DMS53 treated with DMSO at 0.1 percent for 48 hours (cell line): ENCODE results near the gene TEDC2.
A peak's percentile ranks its signal among the peaks of the same experiment; 100 is the strongest.

Source experiments
- DNase-seq: peaks from one replicate; lab custom pipeline; 2025; ENCODE audit not compliant: unreplicated experiment; lab: John Stamatoyannopoulos, UW

The TEDC2 gene

DNA sequence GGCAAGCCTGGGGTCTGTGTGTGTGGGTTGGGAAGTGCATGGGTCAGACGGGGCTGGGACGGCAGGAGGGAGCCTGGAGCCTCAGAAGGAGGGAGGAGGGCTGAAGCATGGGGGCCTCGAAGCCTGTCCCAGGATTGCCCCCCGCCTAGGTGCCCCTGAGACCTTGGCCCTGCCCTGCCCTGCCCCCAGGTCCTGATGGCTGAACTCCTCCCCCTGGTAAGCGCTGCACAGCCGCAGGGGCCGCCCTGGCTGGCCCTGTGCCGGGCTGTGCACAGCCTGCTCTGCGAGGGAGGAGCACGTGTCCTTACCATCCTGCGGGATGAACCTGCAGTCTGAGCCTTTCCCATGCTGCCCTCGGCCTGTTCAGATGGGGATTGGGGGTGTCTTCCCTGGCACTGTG lies 4.4 kb downstream of the TEDC2 start:
- DNase-seq, result no peak

DNA sequence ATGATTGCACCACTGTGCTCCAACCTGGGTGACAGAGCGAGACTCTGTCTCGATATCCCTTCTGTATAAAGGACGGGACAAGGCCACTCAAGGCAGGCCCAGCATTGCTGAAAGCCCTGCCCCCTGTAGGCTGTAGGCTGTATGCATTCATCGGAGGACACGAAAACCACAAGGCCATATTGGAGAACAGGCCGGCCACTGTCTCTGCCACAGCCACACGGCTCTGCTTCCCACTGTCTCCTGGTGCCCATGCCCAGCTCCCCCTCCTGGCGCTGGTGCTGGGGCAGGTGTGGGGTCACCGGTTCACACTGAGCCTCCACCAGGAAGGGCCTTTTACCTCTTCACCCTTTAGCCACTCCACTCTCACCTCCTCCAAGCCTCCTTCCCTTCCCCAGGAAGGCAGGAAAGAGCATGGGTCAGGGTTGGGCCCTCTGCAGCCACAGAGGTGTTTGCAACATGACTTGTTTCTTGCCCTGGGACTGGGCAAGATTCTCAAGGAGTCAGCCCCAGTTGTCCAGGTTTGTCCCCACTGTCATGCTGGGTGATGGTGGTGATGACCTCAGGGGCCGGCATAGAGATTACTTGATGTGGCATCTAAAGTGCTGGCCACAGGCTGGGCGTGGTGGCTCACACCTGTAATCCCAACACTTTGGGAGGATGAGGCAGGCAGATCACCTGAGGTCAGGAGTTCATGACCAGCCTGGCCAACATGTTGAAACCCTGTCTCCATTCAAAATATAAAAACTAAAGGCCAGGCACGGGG lies 5.9 kb downstream of the TEDC2 start:
- DNase-seq, result no peak

DNA sequence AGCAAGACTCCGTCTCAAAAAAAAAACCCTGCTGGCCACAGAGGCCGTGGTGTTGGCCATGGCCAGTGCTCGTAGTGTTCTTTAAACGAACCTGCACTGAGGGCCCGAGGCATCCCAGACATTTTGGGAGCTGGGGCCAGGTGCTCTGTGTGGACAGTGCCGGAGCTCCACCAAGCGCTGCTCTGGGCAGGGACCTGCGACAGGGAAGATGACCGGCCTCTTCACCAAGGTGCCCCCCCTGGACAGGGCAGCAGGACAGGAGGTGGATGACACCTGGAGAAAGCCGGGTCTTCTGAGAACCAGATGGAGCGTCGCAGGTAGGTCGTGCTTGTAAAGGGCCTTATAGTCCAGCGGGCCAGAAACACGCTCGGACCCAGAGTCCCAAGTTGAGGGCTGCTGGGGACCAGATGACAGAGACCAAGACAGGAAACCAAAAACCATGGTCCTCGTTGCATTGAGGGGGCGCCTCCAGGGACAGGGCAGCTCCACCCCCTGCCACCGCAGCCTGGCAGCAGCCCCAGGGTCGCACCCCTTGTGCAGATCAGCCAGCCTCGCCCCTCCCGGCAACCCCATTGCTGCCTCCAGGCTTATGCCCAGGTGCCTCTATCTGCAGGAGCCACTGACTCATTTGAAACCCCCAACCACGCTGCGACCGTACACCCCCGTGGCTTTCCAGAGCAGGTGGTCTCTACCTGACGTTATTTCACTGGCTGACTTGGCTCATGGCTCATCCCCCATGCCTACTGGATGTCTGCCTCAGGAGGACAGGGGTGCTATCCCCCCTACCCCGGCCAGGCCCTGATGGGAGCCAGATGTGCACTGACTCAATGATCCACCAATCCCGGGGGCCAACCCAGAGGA lies 7.0 kb downstream of the TEDC2 start:
- DNase-seq, result no peak

DNA sequence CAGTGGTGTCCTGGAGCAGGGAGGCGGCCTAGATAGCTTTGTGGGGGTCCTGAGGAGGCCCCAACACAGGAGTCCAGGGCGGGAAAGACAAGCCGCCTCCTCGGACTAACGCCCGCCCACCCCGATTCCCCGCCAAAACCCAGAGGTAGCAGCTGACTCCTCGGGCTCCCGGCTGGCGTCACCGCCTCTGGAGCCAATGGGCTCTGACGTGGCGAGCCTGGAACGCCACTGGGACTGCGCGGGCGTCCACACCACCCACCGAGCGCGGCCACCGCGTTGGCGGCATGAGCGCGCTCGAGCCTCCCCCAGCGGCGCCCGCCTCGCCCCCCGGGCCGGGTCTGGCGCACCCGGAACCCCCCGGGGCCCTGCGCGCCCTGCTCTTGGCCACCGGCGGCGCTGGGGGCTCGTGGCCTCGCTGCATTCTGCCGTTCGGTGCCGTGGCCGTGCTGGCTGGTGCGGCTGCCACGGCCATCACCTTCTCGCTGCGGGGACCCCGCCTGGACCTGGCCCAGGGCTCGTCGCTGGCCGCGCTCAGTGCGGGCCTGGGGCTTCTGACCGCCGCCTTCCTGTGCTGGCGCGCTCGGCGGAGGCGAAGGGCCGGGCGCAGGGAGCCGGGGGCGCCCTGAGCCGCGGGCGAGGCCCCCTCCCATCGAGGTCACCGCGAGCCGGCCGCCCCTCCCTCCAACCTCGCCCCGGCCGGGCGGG lies 7.8 kb downstream of the TEDC2 start:
- peak; percentile 18 for DNase-seq

DNA sequence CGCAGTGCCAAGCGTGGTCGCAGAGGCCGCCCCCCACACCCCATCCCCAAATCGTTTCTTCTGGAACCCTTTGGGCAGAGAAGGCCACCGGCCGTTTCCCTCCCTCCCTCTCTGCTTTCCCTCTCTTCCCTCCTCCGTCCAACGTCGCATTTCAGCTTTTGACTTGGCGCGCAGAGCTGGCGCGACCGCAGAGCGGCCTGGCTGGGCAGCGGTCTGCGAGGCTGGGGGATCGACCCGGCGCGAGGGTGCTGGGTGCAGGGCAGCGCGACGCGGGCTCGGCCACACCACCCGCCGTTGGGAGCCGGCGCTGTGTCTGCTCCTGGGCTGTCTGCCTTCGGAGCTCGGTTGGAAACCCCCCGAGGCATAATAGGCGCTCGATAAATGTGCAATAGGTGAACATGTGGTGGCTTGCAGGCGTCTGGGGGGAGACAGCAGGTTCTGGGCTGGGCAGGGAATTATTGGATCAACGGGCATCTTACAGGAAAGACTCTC lies 8.4 kb downstream of the TEDC2 start:
- no peak for DNase-seq

DNA sequence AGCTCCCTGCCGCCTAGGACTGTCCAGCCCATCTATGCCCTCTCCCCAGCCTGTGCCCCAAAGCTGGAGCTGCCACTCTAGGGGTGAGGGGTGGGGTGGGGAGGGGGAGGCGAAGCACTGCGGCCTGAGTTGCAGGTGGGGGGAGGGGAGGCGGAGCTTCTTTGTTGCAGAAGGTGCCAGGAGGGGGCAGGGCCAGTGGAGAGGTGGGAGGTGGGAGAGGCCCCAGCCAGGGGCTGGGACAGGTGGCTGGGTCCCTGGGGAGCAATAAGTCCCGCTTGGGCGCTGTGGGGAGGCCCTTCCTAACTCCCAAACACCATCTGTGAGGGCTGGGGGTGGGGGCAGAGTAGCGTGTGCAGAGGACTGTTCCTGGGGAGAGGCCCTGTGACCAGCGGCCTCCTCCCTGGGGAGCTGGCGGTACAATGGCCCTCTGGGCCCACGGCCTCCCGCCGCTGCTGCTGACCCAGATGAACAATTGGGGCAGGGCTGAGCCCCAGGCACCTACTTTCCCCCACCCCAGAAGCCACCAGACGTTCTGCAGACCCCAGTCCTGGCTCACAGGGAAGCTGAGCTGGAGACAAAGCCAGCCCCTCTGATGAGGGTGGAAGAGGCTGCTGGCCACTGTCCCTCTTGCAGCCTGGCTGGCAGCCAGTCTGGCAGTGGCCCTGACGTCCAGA lies 9.0 kb downstream of the TEDC2 start:
- no peak for DNase-seq

DNA sequence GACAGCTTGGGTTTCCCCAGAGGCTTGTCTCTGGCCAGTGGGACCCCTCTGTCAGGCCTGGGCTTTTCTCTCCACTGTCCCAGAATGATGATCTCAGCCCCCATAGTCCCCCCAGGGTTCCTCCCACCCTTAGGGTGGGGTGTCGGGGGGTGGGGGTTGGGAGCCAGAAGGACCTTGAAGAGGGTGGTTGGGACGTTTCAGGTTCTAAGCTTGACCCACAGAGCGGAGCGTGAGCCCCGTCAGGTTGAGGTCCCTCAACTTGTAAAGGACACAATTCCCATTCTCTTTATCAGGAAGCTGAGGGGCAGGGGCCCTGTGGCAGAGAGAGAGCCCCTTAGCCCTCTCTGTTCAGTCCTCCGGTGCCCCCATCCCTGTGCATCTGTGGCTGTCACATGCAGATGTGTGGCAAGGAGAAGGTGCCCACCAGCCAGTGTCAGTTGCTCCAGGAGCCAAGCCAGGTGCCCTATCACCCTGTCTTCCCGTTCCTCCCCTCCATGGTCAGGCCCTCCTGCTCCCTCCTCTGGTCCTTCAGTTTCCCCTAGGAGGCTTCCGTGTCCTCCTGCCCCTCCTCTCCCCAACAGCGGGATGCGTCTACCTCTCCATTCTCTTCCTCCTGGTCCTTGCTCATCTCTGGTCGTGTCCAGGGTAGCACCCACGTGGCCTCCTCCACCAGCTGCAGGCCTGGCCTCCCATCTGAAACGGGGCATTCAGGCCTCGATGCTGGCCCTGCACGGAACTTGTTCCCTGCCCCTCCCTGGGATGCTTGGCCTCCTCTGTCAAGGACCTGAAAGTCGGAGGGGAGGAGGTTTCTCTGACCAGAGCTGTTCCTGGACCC lies 9.7 kb downstream of the TEDC2 start:
- DNase-seq, result no peak

DNA sequence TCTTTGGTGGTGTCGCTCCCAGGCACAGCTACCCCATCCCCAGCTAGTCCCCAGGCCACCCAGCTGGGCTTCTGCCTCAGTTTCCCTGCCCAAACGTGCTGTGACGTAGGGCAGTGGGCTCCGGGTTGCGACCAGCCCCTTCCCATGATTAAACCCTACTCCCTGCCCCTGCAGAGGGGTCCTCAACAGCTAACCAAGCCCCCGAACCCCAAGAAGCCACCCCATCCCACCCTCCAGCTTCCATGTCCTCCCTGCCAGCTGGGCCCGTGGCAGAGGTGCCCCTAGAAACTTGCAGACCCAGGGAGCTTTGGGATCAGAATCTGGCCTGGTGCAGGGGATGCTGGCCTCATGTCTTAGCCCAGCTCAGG lies 10.3 kb downstream of the TEDC2 start:
- no peak for DNase-seq

DNA sequence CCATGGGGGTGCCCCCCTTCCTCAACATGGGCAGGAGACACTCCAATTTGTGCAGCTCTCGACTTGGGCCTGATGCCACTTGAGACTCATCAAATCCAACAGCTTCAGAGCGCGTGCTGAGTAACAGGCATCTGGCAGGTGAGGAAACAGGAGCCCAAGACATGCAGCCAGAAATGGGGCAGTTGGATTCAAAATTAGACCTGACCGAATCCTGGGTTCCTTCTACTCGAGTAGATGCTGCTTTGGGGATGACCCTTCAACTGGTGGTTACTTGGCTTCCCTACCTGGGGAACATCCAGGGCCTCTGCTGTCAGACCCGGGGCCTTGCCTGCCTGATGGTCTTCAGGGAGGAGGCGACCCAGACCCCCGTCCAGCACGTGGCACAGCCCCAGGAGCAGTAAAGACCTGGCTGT lies 10.7 kb downstream of the TEDC2 start:
- no peak for DNase-seq

DNA sequence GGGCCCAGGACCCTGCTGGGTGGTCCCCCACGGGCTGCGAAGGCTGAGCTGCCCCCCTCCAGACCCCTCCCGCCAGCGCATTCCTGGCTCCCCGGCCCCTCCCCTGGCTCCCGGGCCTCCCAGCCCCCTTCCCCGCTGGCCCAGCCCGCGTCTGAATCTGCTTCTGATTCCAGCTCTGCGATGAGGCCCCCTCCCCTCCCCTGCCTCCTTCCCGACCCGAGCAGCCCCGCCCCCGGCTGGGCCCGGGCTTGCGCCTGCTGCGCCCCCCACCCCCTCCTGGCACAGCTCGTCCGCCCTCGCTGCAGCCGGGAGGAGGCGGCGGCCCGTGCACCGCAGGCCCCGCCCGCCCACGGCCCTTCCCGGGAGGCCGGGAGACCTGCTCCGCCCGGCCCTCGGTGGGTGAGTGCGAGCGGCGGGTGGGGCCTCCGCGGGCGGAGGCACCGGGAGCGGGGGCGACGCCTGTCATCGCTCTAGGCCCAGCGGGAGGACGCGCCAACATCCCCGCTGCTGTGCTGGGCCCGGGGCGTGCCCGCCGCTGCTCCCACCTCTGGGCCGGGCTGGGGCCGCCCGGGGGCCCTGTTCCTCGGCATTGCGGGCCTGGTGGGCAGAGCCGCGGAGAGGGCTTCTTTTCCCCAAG lies 11.2 kb downstream of the TEDC2 start, which contains the start of gene NTN3:
TSS of gene NTN3 (plus strand) at position 282 of the 637 bp plus-strand sequence. CDS start 405 bp downstream, outside the sequence.
- DNase-seq, result no peak

DNA sequence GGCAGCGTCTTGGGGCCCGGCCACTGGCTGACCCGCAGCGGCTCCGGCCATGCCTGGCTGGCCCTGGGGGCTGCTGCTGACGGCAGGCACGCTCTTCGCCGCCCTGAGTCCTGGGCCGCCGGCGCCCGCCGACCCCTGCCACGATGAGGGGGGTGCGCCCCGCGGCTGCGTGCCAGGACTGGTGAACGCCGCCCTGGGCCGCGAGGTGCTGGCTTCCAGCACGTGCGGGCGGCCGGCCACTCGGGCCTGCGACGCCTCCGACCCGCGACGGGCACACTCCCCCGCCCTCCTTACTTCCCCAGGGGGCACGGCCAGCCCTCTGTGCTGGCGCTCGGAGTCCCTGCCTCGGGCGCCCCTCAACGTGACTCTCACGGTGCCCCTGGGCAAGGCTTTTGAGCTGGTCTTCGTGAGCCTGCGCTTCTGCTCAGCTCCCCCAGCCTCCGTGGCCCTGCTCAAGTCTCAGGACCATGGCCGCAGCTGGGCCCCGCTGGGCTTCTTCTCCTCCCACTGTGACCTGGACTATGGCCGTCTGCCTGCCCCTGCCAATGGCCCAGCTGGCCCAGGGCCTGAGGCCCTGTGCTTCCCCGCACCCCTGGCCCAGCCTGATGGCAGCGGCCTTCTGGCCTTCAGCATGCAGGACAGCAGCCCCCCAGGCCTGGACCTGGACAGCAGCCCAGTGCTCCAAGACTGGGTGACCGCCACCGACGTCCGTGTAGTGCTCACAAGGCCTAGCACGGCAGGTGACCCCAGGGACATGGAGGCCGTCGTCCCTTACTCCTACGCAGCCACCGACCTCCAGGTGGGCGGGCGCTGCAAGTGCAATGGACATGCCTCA lies 12.0 kb downstream of the TEDC2 start:
- DNase-seq, result no peak

DNA sequence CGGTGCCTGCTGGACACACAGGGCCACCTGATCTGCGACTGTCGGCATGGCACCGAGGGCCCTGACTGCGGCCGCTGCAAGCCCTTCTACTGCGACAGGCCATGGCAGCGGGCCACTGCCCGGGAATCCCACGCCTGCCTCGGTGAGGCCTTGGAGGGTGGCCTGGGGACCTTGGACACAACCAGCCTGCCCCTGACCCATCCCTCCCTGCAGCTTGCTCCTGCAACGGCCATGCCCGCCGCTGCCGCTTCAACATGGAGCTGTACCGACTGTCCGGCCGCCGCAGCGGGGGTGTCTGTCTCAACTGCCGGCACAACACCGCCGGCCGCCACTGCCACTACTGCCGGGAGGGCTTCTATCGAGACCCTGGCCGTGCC lies 12.6 kb downstream of the TEDC2 start:
- DNase-seq, result no peak

DNA sequence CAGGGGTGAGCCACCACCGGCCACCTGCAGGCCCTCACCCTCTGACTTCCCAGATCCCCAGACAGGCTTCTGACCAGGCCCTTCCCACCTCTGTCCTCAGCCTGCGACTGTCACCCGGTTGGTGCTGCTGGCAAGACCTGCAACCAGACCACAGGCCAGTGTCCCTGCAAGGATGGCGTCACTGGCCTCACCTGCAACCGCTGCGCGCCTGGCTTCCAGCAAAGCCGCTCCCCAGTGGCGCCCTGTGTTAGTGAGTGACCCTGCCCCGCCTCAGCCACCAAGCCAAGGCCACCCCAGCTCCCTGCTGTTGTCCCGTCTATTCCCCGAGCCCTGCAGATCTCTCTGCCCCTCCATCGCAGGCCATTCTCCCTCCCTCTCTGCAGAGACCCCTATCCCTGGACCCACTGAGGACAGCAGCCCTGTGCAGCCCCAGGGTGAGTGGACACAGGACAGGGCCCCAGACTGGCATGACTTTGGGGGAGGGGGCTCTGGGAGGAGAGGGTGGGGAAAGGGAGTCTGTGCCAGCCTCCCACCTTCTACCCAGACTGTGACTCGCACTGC lies 13.1 kb downstream of the TEDC2 start:
- DNase-seq, result no peak

DNA sequence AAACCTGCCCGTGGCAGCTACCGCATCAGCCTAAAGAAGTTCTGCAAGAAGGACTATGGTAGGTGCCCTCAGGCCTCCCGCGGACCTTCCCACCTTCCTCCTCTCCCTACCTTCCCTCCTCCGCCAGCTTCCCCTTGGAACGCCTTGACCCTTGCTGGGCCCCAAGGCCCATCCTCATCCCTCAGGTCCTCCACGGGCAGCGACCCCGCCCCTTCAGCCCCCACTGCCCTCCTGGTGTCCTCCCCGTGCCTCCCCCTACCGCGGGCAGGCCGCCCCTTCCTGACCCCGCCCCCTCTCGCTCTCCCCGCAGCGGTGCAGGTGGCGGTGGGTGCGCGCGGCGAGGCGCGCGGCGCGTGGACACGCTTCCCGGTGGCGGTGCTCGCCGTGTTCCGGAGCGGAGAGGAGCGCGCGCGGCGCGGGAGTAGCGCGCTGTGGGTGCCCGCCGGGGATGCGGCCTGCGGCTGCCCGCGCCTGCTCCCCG lies 13.6 kb downstream of the TEDC2 start:
- DNase-seq, result peak; percentile 16

DNA sequence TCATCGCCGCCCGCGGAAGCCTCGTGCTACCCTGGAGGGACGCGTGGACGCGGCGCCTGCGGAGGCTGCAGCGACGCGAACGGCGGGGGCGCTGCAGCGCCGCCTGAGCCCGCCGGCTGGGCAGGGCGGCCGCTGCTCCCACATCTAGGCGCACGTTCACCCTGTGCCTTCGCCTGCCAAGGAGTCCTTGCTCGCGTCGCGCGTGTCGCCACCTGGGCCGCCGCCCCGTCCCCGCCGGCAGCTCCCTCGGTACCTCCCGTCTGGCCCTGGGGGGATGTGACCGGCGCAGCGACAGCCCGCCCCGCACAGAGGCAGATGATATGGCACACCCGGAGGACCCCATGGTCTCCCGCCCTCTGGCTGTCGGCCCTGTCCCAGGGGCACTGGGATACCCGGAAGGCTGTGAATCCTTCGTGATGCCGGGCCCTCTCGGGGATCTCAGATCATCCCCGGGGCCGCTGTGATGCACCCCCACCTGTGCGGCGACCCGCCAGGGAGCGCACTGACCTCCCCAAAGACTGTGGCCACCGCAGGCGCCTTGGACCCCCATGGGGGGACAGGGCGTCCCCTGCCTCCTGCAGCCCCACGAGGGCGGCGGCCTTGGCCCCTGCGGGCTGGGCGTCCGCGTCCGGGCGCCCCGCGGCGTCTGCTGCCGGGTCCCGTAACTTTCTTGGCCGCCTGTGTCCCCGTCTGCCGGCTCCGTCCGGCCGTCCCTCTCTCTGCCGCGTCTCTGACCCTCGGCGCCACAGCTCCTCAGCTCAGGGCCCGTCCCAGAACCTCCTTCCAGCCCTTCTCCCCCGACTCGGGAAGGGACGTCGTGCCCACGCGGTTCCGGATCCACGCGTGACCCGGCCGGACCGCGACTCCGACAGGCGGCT lies 14.3 kb downstream of the TEDC2 start:
- DNase-seq, result peak; percentile 17

DNA sequence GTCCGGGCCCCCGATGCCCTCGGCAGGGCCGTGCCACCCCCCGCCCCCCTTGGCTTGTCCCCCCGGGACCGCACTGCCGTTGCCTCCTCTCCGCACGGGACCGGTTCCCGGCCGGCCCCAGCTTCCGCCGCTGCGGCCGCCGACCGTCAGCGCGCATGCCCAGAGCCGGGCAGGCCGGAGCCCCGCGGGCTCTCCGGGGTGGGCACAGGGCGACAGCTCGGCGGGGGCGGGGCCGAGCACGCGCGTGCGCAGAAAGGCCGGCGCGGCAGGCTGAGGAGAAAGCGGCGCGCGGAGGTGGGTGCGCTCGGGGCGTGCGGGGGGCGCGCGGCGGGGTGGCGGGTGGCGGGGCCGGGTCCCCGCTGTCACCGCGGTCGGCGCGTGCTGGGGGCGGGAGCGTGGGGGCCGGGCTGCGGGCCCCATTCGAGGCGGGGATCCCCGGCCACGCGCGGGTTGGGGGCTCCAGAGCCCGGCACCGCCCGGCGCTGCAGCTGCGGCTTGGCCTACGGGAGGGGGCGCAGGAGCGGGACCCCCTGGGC lies 15.0 kb downstream of the TEDC2 start, which contains the start of gene TBC1D24:
TSS of gene TBC1D24 (plus strand) at position 251 of the 536 bp plus-strand sequence. CDS start 21,022 bp downstream, outside the sequence.
- DNase-seq, result peak; percentile 30
